ENCODE results near the gene ACO1. TPM values are rescaled to one million over a fixed set of nuclear protein-coding genes. Genes with fewer than 3 reads are reported as not detected.

ACO1 gene
- total and polyA plus RNA-seq, 4 donors: 41.3 to 78.5 (median 59.5) TPM

DNA sequence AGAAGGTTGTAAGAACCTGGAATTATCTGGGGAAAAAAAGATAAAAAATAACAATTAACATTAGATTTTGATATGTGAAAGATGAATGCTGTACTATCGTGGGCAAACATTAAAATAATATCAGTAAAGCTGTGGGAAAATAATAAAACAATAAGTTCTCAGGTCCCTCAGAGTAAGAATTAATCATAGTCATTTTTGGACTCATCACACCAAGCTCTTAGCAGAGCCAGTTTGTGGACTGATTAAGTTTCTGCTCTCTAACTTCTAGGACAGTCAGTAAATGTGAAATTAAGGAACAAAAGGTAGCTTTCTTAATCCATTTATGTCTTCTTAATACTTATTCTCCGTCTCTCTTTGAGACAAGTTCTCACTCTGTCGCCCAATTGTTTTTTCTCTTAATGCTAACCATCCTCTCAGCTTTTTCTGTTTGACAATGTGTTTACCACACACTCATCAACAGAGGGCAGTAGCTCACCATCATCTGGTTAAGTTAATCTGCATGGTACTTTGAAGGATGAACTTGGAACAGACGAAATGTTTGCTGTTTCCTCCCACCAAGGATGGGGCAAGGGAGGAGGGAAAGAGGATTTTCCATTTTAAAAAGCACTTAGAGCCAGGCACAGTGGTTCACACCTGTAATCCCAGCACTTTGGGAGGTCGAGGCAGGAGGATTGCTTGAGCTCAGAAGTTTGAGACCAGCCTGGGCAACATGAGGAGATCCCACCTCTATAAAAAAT, 5.3 kb upstream of the ACO1 start:
- 10% methylated on average over 5 of the region's 5 CpGs for WGBS
- no peaks in the 10 kb centered on the region for H3K36me3 ChIP-seq (ENCODE audit: control insufficient read depth in 4 of 4, insufficient read depth in 3 of 4, low read depth in 1 of 4, low read length in 3 of 4)
- peak; percentile 46 for DNase-seq (ENCODE audit: low spot score)

More for the DNA sequence above, 5.3 kb upstream of the ACO1 start:
- peaks cover 0 to 27% (median 19%) of the 10 kb centered on the region in 4 donors for H3K4me1 ChIP-seq (ENCODE audit: control insufficient read depth in 4 of 4, insufficient read depth in 4 of 4, low read length in 3 of 4)
- no peak for TF ChIP-seq YY1 (IDR thresholded peaks at IDR 0.05)
- TF ChIP-seq FOXA1 (IDR thresholded peaks at IDR 0.05): no peak
- TF ChIP-seq TAF1 (conservative IDR thresholded peaks at IDR 0.05): no peak
- no peak for TF ChIP-seq EGR1 (IDR thresholded peaks at IDR 0.05; ENCODE audit: low read depth in 2 of 2)
- TF ChIP-seq, protein P1, sequence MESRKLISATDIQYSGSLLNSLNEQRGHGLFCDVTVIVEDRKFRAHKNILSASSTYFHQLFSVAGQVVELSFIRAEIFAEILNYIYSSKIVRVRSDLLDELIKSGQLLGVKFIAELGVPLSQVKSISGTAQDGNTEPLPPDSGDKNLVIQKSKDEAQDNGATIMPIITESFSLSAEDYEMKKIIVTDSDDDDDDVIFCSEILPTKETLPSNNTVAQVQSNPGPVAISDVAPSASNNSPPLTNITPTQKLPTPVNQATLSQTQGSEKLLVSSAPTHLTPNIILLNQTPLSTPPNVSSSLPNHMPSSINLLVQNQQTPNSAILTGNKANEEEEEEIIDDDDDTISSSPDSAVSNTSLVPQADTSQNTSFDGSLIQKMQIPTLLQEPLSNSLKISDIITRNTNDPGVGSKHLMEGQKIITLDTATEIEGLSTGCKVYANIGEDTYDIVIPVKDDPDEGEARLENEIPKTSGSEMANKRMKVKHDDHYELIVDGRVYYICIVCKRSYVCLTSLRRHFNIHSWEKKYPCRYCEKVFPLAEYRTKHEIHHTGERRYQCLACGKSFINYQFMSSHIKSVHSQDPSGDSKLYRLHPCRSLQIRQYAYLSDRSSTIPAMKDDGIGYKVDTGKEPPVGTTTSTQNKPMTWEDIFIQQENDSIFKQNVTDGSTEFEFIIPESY (IDR thresholded peaks at IDR 0.05): no peak
- TF ChIP-seq FOXA2 (IDR thresholded peaks at IDR 0.05): peak; percentile 29
- TF ChIP-seq SP1 (IDR thresholded peaks at IDR 0.05): no peak
- no peak for TF ChIP-seq JUND (IDR thresholded peaks at IDR 0.05)
- TF ChIP-seq, protein P2, sequence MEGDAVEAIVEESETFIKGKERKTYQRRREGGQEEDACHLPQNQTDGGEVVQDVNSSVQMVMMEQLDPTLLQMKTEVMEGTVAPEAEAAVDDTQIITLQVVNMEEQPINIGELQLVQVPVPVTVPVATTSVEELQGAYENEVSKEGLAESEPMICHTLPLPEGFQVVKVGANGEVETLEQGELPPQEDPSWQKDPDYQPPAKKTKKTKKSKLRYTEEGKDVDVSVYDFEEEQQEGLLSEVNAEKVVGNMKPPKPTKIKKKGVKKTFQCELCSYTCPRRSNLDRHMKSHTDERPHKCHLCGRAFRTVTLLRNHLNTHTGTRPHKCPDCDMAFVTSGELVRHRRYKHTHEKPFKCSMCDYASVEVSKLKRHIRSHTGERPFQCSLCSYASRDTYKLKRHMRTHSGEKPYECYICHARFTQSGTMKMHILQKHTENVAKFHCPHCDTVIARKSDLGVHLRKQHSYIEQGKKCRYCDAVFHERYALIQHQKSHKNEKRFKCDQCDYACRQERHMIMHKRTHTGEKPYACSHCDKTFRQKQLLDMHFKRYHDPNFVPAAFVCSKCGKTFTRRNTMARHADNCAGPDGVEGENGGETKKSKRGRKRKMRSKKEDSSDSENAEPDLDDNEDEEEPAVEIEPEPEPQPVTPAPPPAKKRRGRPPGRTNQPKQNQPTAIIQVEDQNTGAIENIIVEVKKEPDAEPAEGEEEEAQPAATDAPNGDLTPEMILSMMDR (IDR thresholded peaks at IDR 0.05; ENCODE audit: low read depth, low read length, missing input control): peak; percentile 90
- no peak for TF ChIP-seq GABPA (IDR thresholded peaks at IDR 0.05 in 1 of 2, conservative IDR thresholded peaks at IDR 0.05 in 1 of 2)
- TF ChIP-seq, protein P3, sequence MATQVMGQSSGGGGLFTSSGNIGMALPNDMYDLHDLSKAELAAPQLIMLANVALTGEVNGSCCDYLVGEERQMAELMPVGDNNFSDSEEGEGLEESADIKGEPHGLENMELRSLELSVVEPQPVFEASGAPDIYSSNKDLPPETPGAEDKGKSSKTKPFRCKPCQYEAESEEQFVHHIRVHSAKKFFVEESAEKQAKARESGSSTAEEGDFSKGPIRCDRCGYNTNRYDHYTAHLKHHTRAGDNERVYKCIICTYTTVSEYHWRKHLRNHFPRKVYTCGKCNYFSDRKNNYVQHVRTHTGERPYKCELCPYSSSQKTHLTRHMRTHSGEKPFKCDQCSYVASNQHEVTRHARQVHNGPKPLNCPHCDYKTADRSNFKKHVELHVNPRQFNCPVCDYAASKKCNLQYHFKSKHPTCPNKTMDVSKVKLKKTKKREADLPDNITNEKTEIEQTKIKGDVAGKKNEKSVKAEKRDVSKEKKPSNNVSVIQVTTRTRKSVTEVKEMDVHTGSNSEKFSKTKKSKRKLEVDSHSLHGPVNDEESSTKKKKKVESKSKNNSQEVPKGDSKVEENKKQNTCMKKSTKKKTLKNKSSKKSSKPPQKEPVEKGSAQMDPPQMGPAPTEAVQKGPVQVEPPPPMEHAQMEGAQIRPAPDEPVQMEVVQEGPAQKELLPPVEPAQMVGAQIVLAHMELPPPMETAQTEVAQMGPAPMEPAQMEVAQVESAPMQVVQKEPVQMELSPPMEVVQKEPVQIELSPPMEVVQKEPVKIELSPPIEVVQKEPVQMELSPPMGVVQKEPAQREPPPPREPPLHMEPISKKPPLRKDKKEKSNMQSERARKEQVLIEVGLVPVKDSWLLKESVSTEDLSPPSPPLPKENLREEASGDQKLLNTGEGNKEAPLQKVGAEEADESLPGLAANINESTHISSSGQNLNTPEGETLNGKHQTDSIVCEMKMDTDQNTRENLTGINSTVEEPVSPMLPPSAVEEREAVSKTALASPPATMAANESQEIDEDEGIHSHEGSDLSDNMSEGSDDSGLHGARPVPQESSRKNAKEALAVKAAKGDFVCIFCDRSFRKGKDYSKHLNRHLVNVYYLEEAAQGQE (IDR thresholded peaks at IDR 0.05): no peak
- TF ChIP-seq RXRA (IDR thresholded peaks at IDR 0.05): peak; percentile 25 to 36
- peak; percentile 97 to 99 for TF ChIP-seq RAD21 (IDR thresholded peaks at IDR 0.05)
- TF ChIP-seq, protein P4, sequence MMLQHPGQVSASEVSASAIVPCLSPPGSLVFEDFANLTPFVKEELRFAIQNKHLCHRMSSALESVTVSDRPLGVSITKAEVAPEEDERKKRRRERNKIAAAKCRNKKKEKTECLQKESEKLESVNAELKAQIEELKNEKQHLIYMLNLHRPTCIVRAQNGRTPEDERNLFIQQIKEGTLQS (IDR thresholded peaks at IDR 0.05): no peak
- no peak for TF ChIP-seq HNF4G (IDR thresholded peaks at IDR 0.05)
- no peak for TF ChIP-seq NR2F2 (IDR thresholded peaks at IDR 0.05)
- TF ChIP-seq HNF4A (conservative IDR thresholded peaks at IDR 0.05): peak in 1 of 2 donors; percentile 30
- TF ChIP-seq, protein P5, sequence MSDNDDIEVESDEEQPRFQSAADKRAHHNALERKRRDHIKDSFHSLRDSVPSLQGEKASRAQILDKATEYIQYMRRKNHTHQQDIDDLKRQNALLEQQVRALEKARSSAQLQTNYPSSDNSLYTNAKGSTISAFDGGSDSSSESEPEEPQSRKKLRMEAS (IDR thresholded peaks at IDR 0.05): no peak
- no peaks in the 10 kb centered on the region for H3K27me3 ChIP-seq (ENCODE audit: control insufficient read depth in 4 of 4, insufficient read depth in 4 of 4, low read length in 3 of 4)
- no peak overlapping the region for H3K4me3 ChIP-seq (ENCODE audit: low read depth in 1 of 3, low read length in 3 of 3)
- no peak overlapping the region for H3K27ac ChIP-seq (ENCODE audit: low read depth in 1 of 2, low read length in 2 of 2)
- H3K9ac ChIP-seq (ENCODE audit: low read depth in 1 of 2, low read length in 2 of 2): no peak overlapping the region
- no peaks in the 10 kb centered on the region for H3K9me3 ChIP-seq (ENCODE audit: control insufficient read depth in 4 of 4, low read length in 3 of 4)

Measured in liver (tissue), 9 donors.